Measurements from ENCODE around the gene UBXN10. TPM values are rescaled to one million over a fixed set of nuclear protein-coding genes. Genes with fewer than 3 reads are reported as not detected.

Gene UBXN10
- total and polyA plus RNA-seq, 2 of the 4 experiments (the other 2 are of a cell fraction): not detected

DNA sequence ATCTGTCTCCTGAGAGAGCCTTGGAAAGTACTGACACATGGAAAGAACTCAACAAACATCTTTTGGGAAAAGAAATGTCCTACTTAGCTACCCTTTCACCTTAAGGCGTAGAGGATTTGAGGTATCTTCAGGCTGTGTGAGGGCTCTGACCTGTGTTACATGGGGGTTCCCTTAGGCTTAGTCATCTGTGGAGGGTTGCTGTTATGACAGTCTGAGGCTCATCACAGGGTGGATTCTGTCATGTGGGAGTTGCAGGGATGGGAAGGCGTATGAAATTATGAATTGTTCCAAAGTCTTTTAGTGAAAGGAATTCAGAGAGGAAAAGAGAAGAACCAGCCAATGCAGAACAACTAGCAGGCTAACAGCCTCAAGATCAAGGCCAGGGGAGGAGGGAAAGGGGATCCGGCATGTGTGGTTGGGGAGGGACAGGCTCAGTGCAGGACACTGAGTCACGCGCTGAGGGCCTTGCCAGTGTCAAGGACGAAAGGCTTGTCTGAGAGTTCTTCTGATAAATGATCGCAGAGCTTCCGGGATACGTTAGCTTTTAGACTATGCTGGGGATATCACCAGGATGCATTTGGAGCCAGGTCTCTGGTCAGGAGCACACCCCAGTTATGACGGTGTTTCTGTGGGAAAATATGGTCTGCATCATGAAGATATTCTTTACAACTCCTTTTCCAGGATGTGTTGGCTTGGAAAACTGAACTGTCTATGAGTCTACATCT is 25.0 kb downstream of the UBXN10 start:
- ChIA-PET CTCF (no interaction called here), POLR2A (ENCODE audit: unreplicated experiment) (no interaction called here)
- H3K4me1 ChIP-seq (ENCODE audit: control insufficient read depth, insufficient read depth, low read length): no peaks in the 10 kb centered on the region
- BruUV-seq (replicated peaks): no TSS peak
- H2BK20ac ChIP-seq (ENCODE audit: low read depth, low read length): no peak overlapping the region
- H4K8ac ChIP-seq (ENCODE audit: low read depth in 2 of 2, low read length in 2 of 2): no peak overlapping the region
- H3K23ac ChIP-seq (ENCODE audit: low read depth, low read length): no peak overlapping the region
- H3K27ac ChIP-seq (ENCODE audit: insufficient read depth, low read length): no peak overlapping the region
- ATAC-seq (ENCODE audit: low read depth) (no peak), DNase-seq (no peak)
- no peak overlapping the region for H3K9ac ChIP-seq (ENCODE audit: low read depth, low read length)
- no peak overlapping the region for H3K18ac ChIP-seq (ENCODE audit: low read depth, low read length)
- H3K14ac ChIP-seq (replicated peaks; ENCODE audit: low read depth, low read length): no peak overlapping the region
- no peak overlapping the region for H2BK5ac ChIP-seq (ENCODE audit: low read depth, low read length, poor library complexity, severe bottlenecking)
- no peaks in the 10 kb centered on the region for H4K20me1 ChIP-seq (ENCODE audit: insufficient read depth, low read length)
- in situ Hi-C loops (cut with MboI; ENCODE audit: low sequenced_read_pairs) (loop anchor here (5.0 to 25.0 kb wide), 2 partner anchors 281 to 426 kb away; partner anchors contain the start of gene PINK1), dilution Hi-C loops (cut with HindIII; ENCODE audit: low sequenced_read_pairs, unreplicated experiment) (no loop called here), intact Hi-C loops (cut with micrococcal nuclease) (loop anchor here (5.0 kb wide), 4 partner anchors 151 to 431 kb away; no protein-coding TSS in a partner anchor)
- no peak overlapping the region for H2AFZ ChIP-seq (replicated peaks; ENCODE audit: low read length, poor library complexity)
- no peak overlapping the region for H2AK5ac ChIP-seq (ENCODE audit: low read depth, low read length)
- H3K4ac ChIP-seq (ENCODE audit: low read depth, low read length): no peak overlapping the region
- H3K4me2 ChIP-seq (ENCODE audit: low read depth, low read length): no peak overlapping the region
- no peak overlapping the region for H2AK9ac ChIP-seq (replicated peaks; ENCODE audit: low read depth, low read length, poor library complexity)
- no peak overlapping the region for H3K4me3 ChIP-seq (ENCODE audit: insufficient read depth, low read depth, low read length)
- TF ChIP-seq BHLHE40 (IDR thresholded peaks at IDR 0.05; ENCODE audit: low read depth, low read length) (no peak), RAD21 (IDR thresholded peaks at IDR 0.05; ENCODE audit: low read length) (no peak), POLR2A (IDR thresholded peaks at IDR 0.05; ENCODE audit: low read depth, low read length) (no peak), MAZ (IDR thresholded peaks at IDR 0.05; ENCODE audit: borderline replicate concordance, low read depth, low read length) (no peak), CHD1 (IDR thresholded peaks at IDR 0.05; ENCODE audit: low read depth, low read length) (no peak), MXI1 (IDR thresholded peaks at IDR 0.05; ENCODE audit: borderline replicate concordance, low read depth, low read length) (no peak), FOS (IDR thresholded peaks at IDR 0.05; ENCODE audit: low read depth, low read length) (no peak), SMC3 (IDR thresholded peaks at IDR 0.05; ENCODE audit: low read depth, low read length) (no peak)
- TF ChIP-seq, protein P1, sequence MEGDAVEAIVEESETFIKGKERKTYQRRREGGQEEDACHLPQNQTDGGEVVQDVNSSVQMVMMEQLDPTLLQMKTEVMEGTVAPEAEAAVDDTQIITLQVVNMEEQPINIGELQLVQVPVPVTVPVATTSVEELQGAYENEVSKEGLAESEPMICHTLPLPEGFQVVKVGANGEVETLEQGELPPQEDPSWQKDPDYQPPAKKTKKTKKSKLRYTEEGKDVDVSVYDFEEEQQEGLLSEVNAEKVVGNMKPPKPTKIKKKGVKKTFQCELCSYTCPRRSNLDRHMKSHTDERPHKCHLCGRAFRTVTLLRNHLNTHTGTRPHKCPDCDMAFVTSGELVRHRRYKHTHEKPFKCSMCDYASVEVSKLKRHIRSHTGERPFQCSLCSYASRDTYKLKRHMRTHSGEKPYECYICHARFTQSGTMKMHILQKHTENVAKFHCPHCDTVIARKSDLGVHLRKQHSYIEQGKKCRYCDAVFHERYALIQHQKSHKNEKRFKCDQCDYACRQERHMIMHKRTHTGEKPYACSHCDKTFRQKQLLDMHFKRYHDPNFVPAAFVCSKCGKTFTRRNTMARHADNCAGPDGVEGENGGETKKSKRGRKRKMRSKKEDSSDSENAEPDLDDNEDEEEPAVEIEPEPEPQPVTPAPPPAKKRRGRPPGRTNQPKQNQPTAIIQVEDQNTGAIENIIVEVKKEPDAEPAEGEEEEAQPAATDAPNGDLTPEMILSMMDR (conservative IDR thresholded peaks at IDR 0.05; ENCODE audit: low read depth, low read length): no peak
- TF ChIP-seq, protein P2, sequence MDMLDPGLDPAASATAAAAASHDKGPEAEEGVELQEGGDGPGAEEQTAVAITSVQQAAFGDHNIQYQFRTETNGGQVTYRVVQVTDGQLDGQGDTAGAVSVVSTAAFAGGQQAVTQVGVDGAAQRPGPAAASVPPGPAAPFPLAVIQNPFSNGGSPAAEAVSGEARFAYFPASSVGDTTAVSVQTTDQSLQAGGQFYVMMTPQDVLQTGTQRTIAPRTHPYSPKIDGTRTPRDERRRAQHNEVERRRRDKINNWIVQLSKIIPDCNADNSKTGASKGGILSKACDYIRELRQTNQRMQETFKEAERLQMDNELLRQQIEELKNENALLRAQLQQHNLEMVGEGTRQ (IDR thresholded peaks at IDR 0.05; ENCODE audit: low read depth, low read length): no peak
- TF ChIP-seq, protein P3, sequence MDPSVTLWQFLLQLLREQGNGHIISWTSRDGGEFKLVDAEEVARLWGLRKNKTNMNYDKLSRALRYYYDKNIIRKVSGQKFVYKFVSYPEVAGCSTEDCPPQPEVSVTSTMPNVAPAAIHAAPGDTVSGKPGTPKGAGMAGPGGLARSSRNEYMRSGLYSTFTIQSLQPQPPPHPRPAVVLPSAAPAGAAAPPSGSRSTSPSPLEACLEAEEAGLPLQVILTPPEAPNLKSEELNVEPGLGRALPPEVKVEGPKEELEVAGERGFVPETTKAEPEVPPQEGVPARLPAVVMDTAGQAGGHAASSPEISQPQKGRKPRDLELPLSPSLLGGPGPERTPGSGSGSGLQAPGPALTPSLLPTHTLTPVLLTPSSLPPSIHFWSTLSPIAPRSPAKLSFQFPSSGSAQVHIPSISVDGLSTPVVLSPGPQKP (IDR thresholded peaks at IDR 0.05; ENCODE audit: borderline replicate concordance, low read depth, low read length): no peak
- H4K5ac ChIP-seq (ENCODE audit: low read depth, low read length): no peak overlapping the region
- WGBS, 2 experiments (ENCODE audit: extremely low coverage in 2 of 2, insufficient read length in 1 of 2): 85% methylated on average over 2 of the region's 10 CpGs; no CpG with 5 or more reads in 1 of the 2 experiments
- H3K27me3 ChIP-seq (ENCODE audit: control insufficient read depth, insufficient read depth, low read length): peaks cover 25% of the 10 kb centered on the region
- no peaks in the 10 kb centered on the region for H3K9me3 ChIP-seq (ENCODE audit: control insufficient read depth, insufficient read depth, low read length)
- H3K79me1 ChIP-seq (ENCODE audit: low read depth in 1 of 2, low read length in 2 of 2): no peaks in the 10 kb centered on the region
- no peaks in the 10 kb centered on the region; the same call in 1 of the 2 replicates for H3K9me1 ChIP-seq (ENCODE audit: insufficient read depth, low read length)
- H3K36me3 ChIP-seq (ENCODE audit: control insufficient read depth, insufficient read depth, low read length): no peaks in the 10 kb centered on the region
- H2BK15ac ChIP-seq (ENCODE audit: low read depth, low read length): no peak overlapping the region
- no peak overlapping the region for H2BK120ac ChIP-seq (ENCODE audit: low read depth, low read length)
- no peak overlapping the region for H3K56ac ChIP-seq (ENCODE audit: extremely low read depth, insufficient read depth, low read length)
- no peak overlapping the region for H4K91ac ChIP-seq (ENCODE audit: insufficient read depth, low read depth, low read length)

Measured in IMR-90 (cell line).